HUES64 (cell line): ENCODE measurements around the gene TNS3.

Source experiments
- H3K27ac ChIP-seq: 2 replicates; pipeline ENCODE4 v1.7.0; 2013; ENCODE audit warnings: low read depth, low read length, inconsistent platforms
- H3K27me3 ChIP-seq: 2 replicates; pipeline ENCODE4 v1.6.1; 2013; ENCODE audit warnings: mild to moderate bottlenecking, low read length; ENCODE audit not compliant: insufficient read depth
- H3K36me3 ChIP-seq: 2 replicates; pipeline ENCODE4 v1.6.1; 2013; ENCODE audit warnings: mild to moderate bottlenecking, low read length; ENCODE audit not compliant: insufficient read depth
- H3K4me1 ChIP-seq: 2 replicates; pipeline ENCODE4 v1.6.1; 2013; ENCODE audit warnings: mild to moderate bottlenecking, low read length, moderate library complexity; ENCODE audit not compliant: insufficient read depth
- H3K4me3 ChIP-seq: 2 replicates; pipeline ENCODE4 v1.5.1; 2013; ENCODE audit warnings: mild to moderate bottlenecking, low read length, moderate library complexity
- H3K9ac ChIP-seq: 2 replicates; pipeline ENCODE4 v1.6.1; 2013; ENCODE audit warnings: mild to moderate bottlenecking, low read depth, low read length
- H3K9me3 ChIP-seq: 2 replicates; pipeline ENCODE4 v1.6.1; 2013; ENCODE audit warnings: low read depth, low read length; ENCODE audit not compliant: insufficient read depth
- WGBS: fragments of 150-250, 120-280 bp; methylation state at CpG from one replicate; pipeline ENCODE4 v1.1.7; 2013; ENCODE audit warnings: missing lambda C conversion rate; 5-methylcytosine and 5-hydroxymethylcytosine counted together

Gene TNS3

GRCh38 chr7:47277321-47277781 is 304.6 kb downstream of the TNS3 start:
- 96% methylated on average over 20 of the region's 20 CpGs for WGBS
- Histone ChIP-seq H3K9me3 (no peaks in the 10 kb centered on the region), H3K27ac (no peak overlapping the region), H3K4me3 (no peak overlapping the region), H3K9ac (no peak overlapping the region), H3K4me1 (no peaks in the 10 kb centered on the region), H3K27me3 (no peaks in the 10 kb centered on the region), H3K36me3 (peaks cover 6% of the 10 kb centered on the region; the same call in 1 of the 2 replicates)

DNA sequence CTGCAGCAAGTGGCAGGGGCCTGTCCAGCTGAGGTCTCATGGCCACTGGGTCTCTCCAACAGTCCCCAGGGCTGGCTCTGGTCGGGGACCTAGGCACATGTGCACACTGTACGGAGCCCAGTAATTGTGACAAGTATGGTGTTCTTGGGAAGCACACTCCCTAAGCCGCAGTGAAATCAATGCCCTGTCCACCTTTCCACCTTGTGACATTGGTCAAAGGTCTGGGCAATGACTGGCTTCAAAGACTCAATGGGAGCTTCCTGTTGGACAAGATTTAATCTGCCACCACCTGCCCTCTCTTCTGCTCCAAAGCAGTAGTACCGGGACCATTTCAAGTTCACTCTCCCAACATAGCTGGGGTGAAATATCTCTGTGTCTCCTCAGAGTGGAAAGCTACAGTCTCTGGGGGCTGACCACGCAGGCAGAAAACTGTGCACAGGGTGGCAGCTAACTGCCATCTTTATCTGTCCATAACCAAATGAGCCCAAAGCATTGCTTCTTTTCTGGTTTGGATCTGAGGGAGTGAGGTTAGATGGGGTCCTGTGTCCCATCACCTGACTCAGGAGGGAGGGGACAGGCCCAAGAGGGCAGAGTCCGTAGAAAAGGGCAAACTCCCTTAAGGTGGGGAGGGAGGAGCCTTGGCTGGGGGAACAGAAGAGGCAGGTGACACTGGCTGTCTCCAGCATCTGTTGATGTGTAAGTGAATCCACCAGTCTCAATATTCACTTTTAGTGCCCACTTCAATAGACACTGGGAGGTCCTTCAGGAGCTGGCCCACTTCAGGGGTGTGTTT is 307.7 kb downstream of the TNS3 start:
- H3K27me3 ChIP-seq = no peaks in the 10 kb centered on the region
- no peak overlapping the region for H3K4me3 ChIP-seq
- H3K4me1 ChIP-seq = no peaks in the 10 kb centered on the region
- H3K9ac ChIP-seq = no peak overlapping the region
- WGBS = 89% methylated on average over 6 of the region's 6 CpGs
- no peaks in the 10 kb centered on the region for H3K9me3 ChIP-seq
- no peaks in the 10 kb centered on the region for H3K36me3 ChIP-seq
- no peak overlapping the region for H3K27ac ChIP-seq

- H3K9ac ChIP-seq = no peak overlapping the region
- no peaks in the 10 kb centered on the region for H3K27me3 ChIP-seq
- H3K36me3 ChIP-seq = no peaks in the 10 kb centered on the region
- WGBS = 95% methylated on average over 4 of the region's 4 CpGs
- H3K4me3 ChIP-seq = no peak overlapping the region
- 0 out of 2 replicates have a peak, but pooled peaks cover 4% of the 10 kb centered on the region for H3K9me3 ChIP-seq
- no peaks in the 10 kb centered on the region for H3K4me1 ChIP-seq
- no peak overlapping the region for H3K27ac ChIP-seq
Measured at GRCh38 chr7:47273088-47273487, 308.8 kb downstream of the TNS3 start.

DNA sequence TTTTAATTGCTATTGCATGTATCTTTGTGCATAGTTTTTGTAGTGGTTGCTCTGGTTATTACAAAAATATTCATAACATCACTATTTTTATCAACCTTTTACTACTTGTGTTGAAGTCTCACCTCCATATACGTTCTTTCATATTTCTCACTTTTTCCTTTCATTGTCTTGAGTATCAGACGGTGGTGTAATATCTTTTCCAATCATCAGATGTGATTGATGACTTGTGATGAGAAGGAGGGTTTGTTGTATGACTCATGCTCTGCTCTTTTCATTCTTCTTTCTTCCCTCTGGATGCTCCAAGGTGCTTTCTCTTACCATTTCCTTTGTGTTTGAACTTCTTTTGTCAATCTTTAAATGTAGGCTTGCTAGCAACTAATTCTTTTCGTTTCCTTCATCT is 310.2 kb downstream of the TNS3 start:
- Histone ChIP-seq H3K4me3 (no peak overlapping the region), H3K4me1 (no peaks in the 10 kb centered on the region), H3K27ac (no peak overlapping the region), H3K9ac (no peak overlapping the region), H3K36me3 (no peaks in the 10 kb centered on the region), H3K27me3 (no peaks in the 10 kb centered on the region), H3K9me3 (0 out of 2 replicates have a peak, but pooled peaks cover 4% of the 10 kb centered on the region)
- 88% methylated on average over 1 of the region's 3 CpGs for WGBS

GRCh38 chr7:47268851-47269836 is 312.8 kb downstream of the TNS3 start:
- H3K9ac ChIP-seq = no peak overlapping the region
- H3K4me3 ChIP-seq = no peak overlapping the region
- H3K36me3 ChIP-seq = no peaks in the 10 kb centered on the region
- H3K9me3 ChIP-seq = 0 out of 2 replicates have a peak, but pooled peaks cover 4% of the 10 kb centered on the region
- WGBS = 93% methylated on average over 7 of the region's 7 CpGs
- H3K27ac ChIP-seq = no peak overlapping the region
- H3K4me1 ChIP-seq = 0 out of 2 replicates have a peak, but pooled peaks cover 3% of the 10 kb centered on the region
- H3K27me3 ChIP-seq = no peaks in the 10 kb centered on the region

GRCh38 chr7:47267346-47267745 is 314.6 kb downstream of the TNS3 start:
- H3K4me3 ChIP-seq = no peak overlapping the region
- no peak overlapping the region for H3K27ac ChIP-seq
- H3K9me3 ChIP-seq = 0 out of 2 replicates have a peak, but pooled peaks cover 4% of the 10 kb centered on the region
- no peaks in the 10 kb centered on the region for H3K27me3 ChIP-seq
- 0 out of 2 replicates have a peak, but pooled peaks cover 3% of the 10 kb centered on the region for H3K4me1 ChIP-seq
- no peak overlapping the region for H3K9ac ChIP-seq
- no peaks in the 10 kb centered on the region for H3K36me3 ChIP-seq
- 95% methylated on average over 6 of the region's 7 CpGs for WGBS

DNA sequence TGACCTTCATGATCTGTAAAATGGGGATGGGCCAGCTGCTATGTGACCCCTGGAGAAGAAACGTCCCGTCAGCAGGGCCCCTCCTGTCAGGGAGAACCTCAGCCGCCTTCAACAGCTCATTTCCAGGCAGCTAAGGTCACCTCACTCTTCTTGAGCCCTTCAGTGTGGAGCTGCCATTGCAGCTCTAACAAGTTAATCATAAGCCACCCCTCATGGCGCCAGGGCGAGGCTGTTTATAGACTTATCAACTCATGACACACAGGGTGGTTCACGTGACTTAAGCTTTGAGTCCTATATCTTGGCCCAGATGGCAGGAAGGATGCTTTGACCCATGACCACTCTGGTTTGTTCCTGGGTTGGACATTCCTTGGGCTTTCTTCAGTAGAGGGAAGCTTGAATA is 315.1 kb downstream of the TNS3 start:
- no peaks in the 10 kb centered on the region for H3K27me3 ChIP-seq
- no peaks in the 10 kb centered on the region for H3K36me3 ChIP-seq
- H3K9me3 ChIP-seq = 0 out of 2 replicates have a peak, but pooled peaks cover 4% of the 10 kb centered on the region
- H3K9ac ChIP-seq = no peak overlapping the region
- no peak overlapping the region for H3K27ac ChIP-seq
- no peak overlapping the region for H3K4me3 ChIP-seq
- 0 out of 2 replicates have a peak, but pooled peaks cover 3% of the 10 kb centered on the region for H3K4me1 ChIP-seq
- 91% methylated on average over 6 of the region's 6 CpGs for WGBS

DNA sequence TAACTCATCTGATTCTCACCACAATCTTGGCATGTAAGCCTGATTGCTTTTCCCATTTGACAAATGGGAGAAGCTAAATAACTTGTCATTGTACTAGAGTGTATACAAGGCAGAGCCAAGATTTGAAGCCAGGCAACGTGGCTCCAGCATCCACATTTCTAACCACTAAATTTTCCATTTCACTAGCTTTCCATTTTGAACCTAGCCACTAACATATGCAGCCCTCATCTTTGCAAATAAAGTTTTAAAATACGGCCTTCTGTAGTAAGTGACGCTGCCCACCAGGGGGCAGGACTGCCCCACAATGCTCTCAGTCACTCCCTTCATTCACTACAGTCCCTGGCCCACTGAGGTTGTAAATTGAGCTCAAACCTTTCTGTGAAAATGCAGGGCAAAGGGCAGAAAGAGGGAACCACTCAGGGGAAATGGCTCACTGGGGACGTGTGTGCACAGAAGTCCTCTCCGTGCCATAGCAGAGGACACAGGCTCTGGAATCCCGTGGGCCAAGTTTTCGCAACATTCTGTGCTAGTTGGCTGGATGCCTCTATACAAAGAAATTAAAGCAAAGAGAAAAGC is 315.7 kb downstream of the TNS3 start:
- Histone ChIP-seq H3K9me3 (0 out of 2 replicates have a peak, but pooled peaks cover 4% of the 10 kb centered on the region), H3K27me3 (no peaks in the 10 kb centered on the region), H3K36me3 (no peaks in the 10 kb centered on the region), H3K9ac (no peak overlapping the region), H3K4me1 (0 out of 2 replicates have a peak, but pooled peaks cover 3% of the 10 kb centered on the region), H3K4me3 (no peak overlapping the region), H3K27ac (no peak overlapping the region)
- WGBS = 30% methylated on average over 7 of the region's 7 CpGs

DNA sequence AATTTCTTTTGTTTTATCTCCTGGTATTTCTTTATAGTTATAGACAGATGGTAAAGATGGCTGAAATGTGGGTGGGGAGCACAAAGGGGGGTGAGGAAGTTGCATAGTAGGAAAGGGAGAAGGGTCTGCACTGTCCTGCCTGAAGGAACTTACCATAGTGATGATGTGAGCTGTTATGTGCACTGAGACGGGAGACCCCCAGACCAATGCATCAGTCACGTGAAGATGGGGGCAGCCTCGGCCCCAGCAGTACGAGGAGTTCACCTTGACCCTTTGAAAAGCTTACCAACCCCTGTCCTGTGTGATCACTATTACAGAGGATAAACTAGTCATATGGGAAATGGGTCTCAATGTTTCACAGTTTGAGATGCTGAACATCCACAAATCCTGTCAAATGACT is 316.3 kb downstream of the TNS3 start:
- Histone ChIP-seq H3K4me1 (0 out of 2 replicates have a peak, but pooled peaks cover 3% of the 10 kb centered on the region), H3K9ac (no peak overlapping the region), H3K27me3 (no peaks in the 10 kb centered on the region), H3K27ac (no peak overlapping the region), H3K9me3 (0 out of 2 replicates have a peak, but pooled peaks cover 4% of the 10 kb centered on the region), H3K4me3 (no peak overlapping the region), H3K36me3 (no peaks in the 10 kb centered on the region)
- 94% methylated on average over 4 of the region's 4 CpGs for WGBS

- Histone ChIP-seq H3K4me3 (no peak overlapping the region), H3K9ac (no peak overlapping the region), H3K9me3 (0 out of 2 replicates have a peak, but pooled peaks cover 4% of the 10 kb centered on the region), H3K4me1 (0 out of 2 replicates have a peak, but pooled peaks cover 3% of the 10 kb centered on the region), H3K27me3 (no peaks in the 10 kb centered on the region), H3K36me3 (no peaks in the 10 kb centered on the region), H3K27ac (no peak overlapping the region)
- WGBS = 86% methylated on average over 7 of the region's 8 CpGs
Measured at GRCh38 chr7:47264021-47264651, 317.8 kb downstream of the TNS3 start.
